Endothelial cell of umbilical vein (primary cell): ENCODE results near the gene CDR2. TPM values are rescaled to one million over a fixed set of nuclear protein-coding genes. Genes with fewer than 3 reads are reported as not detected.

Experiments used
- BruUV-seq: library from RNA; stranded (reverse); fragments of 400-500 nt; replicated peaks from 2 replicates; lab custom pipeline; 2021; lab: Mats Ljungman, UMichigan
- CTCF ChIA-PET: fragments of 300-600, 350-600 bp; sonication (Branson Sonifier 250); formaldehyde crosslinking; loops from one replicate; lab custom pipeline; 2021; ENCODE audit warnings: antibody characterized with exemption, inconsistent platforms; lab: Charles Lee
- POLR2A ChIA-PET: fragments of 300-600, 350-600 bp; sonication (Branson Sonifier 250); formaldehyde crosslinking; loops from one replicate; lab custom pipeline; 2021; ENCODE audit warnings: antibody characterized with exemption, inconsistent platforms; lab: Charles Lee
- DNase-seq: peaks from one replicate; pipeline ENCODE4 v3.0.0-alpha.2; 2011; ENCODE audit warnings: low read depth, low spot score
- FAIRE-seq: peaks from 2 replicates; lab custom pipeline; 2011; peaks lifted over from hg19 to GRCh38; lab: Jason Lieb, UNC
- H2AFZ ChIP-seq: 2 replicates; pipeline ENCODE4 v1.6.0; 2012; ENCODE audit warnings: low read depth, low read length, control low read depth, inconsistent platforms
- H3K27ac ChIP-seq: 2 replicates; pipeline ENCODE4 v1.5.1; 2011; ENCODE audit warnings: low read depth, mild to moderate bottlenecking, control low read depth, low read length, moderate library complexity; ENCODE audit not compliant: insufficient read depth
- H3K27me3 ChIP-seq, 2 experiments: 2 replicates each; pipeline versions ENCODE4 v1.6.0 to v1.6.1; 2011; ENCODE audit warnings: low read length in 2 of 2, mixed read lengths in 1 of 2; ENCODE audit not compliant: control insufficient read depth in 2 of 2, insufficient read depth in 2 of 2
- H3K36me3 ChIP-seq, 2 experiments: 2 replicates in 1 of 2; 3 replicates in 1 of 2; pipeline ENCODE4 v1.5.1; 2011; ENCODE audit warnings: low read length in 2 of 2, mild to moderate bottlenecking in 1 of 2, moderate library complexity in 1 of 2; ENCODE audit not compliant: control insufficient read depth in 2 of 2, insufficient read depth in 2 of 2; ENCODE audit errors: extremely low read depth in 1 of 2
- H3K4me1 ChIP-seq: 3 replicates; pipeline ENCODE4 v1.5.1; 2011; ENCODE audit warnings: mild to moderate bottlenecking, low read length; ENCODE audit not compliant: control insufficient read depth, insufficient read depth; ENCODE audit errors: extremely low read depth
- H3K4me2 ChIP-seq: 2 replicates; pipeline ENCODE4 v1.6.1; 2011; ENCODE audit warnings: low read length, control low read depth, mixed read lengths; ENCODE audit not compliant: insufficient read depth
- H3K4me3 ChIP-seq, 3 experiments: fragments of 200-600 bp in 1 of 3; sonication (generic), shearing (Covaris generic) in 1 of 3; replicated peaks in 1 of 3; 2 replicates each; pipeline ENCODE4 v1.5.1; 2011 to 2016; ENCODE audit warnings: control low read depth in 3 of 3, low read length in 3 of 3, mild to moderate bottlenecking in 2 of 3, inconsistent platforms in 1 of 3, low read depth in 1 of 3, moderate library complexity in 1 of 3; ENCODE audit not compliant: insufficient read depth in 1 of 3
- H3K79me2 ChIP-seq: 2 replicates; pipeline ENCODE4 v1.6.0; 2012; ENCODE audit warnings: low read length, inconsistent platforms; ENCODE audit not compliant: control insufficient read depth, insufficient read depth
- H3K9ac ChIP-seq: replicated peaks from 2 replicates; pipeline ENCODE3; 2011; ENCODE audit warnings: low read length, control low read depth; ENCODE audit not compliant: insufficient read depth; ENCODE audit errors: extremely low read depth
- H3K9me1 ChIP-seq: replicated peaks from 3 replicates; pipeline ENCODE4 v1.6.0; 2011; ENCODE audit warnings: mild to moderate bottlenecking, low read length; ENCODE audit not compliant: control insufficient read depth, insufficient read depth; ENCODE audit errors: extremely low read depth
- H3K9me3 ChIP-seq: replicated peaks from 2 replicates; pipeline ENCODE4 v1.5.1; 2012; ENCODE audit warnings: low read length, inconsistent platforms; ENCODE audit not compliant: control insufficient read depth, insufficient read depth
- H4K20me1 ChIP-seq: replicated peaks from 2 replicates; pipeline ENCODE3; 2011; ENCODE audit warnings: mild to moderate bottlenecking, low read length; ENCODE audit not compliant: control insufficient read depth, insufficient read depth; ENCODE audit errors: extremely low read depth
- CTCF ChIP-seq, 2 donors: IDR thresholded peaks; 1 replicate in 1 of 2; 2 replicates in 1 of 2; pipeline ENCODE4 v1.5.1; 2011; ENCODE audit warnings: low read length in 2 of 2, mild to moderate bottlenecking in 2 of 2, moderate library complexity in 2 of 2, control low read depth in 1 of 2, inconsistent platforms in 1 of 2, low read depth in 1 of 2; ENCODE audit not compliant: insufficient read depth in 1 of 2; ENCODE audit errors: extremely low read depth in 1 of 2
- EZH2 ChIP-seq: IDR thresholded peaks from 2 replicates; pipeline ENCODE4 v1.6.1; 2012; ENCODE audit warnings: borderline replicate concordance, low read depth, mild to moderate bottlenecking, moderate library complexity, low read length, inconsistent platforms; ENCODE audit not compliant: severe bottlenecking
- FOS ChIP-seq: IDR thresholded peaks from 2 replicates; pipeline ENCODE4 v1.6.1; 2011; ENCODE audit warnings: mild to moderate bottlenecking, low read length, moderate library complexity, borderline replicate concordance; ENCODE audit not compliant: insufficient read depth
- GATA2 ChIP-seq: IDR thresholded peaks from 2 replicates; pipeline ENCODE4 v1.7.0; 2011; ENCODE audit warnings: low read depth, mild to moderate bottlenecking, moderate library complexity, mixed read lengths, low read length; ENCODE audit not compliant: insufficient read length, insufficient read depth
- JUN ChIP-seq: IDR thresholded peaks from 2 replicates; pipeline ENCODE4 v1.6.1; 2011; ENCODE audit warnings: borderline replicate concordance, low read depth; ENCODE audit not compliant: insufficient read length, insufficient read depth
- MAX ChIP-seq: IDR thresholded peaks from 2 replicates; pipeline ENCODE4 v1.6.1; 2011; ENCODE audit not compliant: insufficient read depth, insufficient read length
- MYC ChIP-seq: IDR thresholded peaks from one replicate; pipeline ENCODE4 v1.6.1; 2011; ENCODE audit warnings: mild to moderate bottlenecking, low read depth, low read length
- POLR2A ChIP-seq: IDR thresholded peaks from 2 replicates; pipeline ENCODE4 v1.6.1; 2012; ENCODE audit warnings: low read depth, mild to moderate bottlenecking, control low read depth, low read length
- POLR2AphosphoS5 ChIP-seq: IDR thresholded peaks from 2 replicates; pipeline ENCODE4 v1.6.1; 2012; ENCODE audit warnings: low read depth, mild to moderate bottlenecking, control low read depth, low read length, moderate library complexity; ENCODE audit not compliant: insufficient read depth
- dilution Hi-C: fragments of 300-500 bp; cut with MboI; formaldehyde crosslinking; loops from one replicate; pipeline ENCODE4 v1.15.0; 2019; ENCODE audit warnings: low sequenced_read_pairs; ENCODE audit not compliant: extremely low pct_ligation_motif_present
- intact Hi-C: fragments of 100-400 bp; cut with micrococcal nuclease; formaldehyde crosslinking; loops from one replicate; pipeline ENCODE4 v1.10.0; 2022
- polyA plus RNA-seq, 4 experiments: library from polyadenylated mRNA; depleted of rRNA in 3 of 4; stranded (reverse) in 3 of 4; unstranded in 1 of 4; fragments of >200 nt; gene quantifications; 2 replicates each; pipeline versions ENCODE4 v1.2.1 to v1.2.3, GENCODE V29; 2011 to 2012; ENCODE audit warnings: missing spikeins in 1 of 4
- total RNA-seq: library from RNA; stranded (reverse); gene quantifications from 2 replicates; pipeline ENCODE4 v1.2.3, GENCODE V29; 2021

Gene CDR2
- total and polyA plus RNA-seq, 2 donors (not counting 3 experiments of a cell fraction or from before 2014, with no cell fraction given) = 35.3 to 61.9 TPM

DNA sequence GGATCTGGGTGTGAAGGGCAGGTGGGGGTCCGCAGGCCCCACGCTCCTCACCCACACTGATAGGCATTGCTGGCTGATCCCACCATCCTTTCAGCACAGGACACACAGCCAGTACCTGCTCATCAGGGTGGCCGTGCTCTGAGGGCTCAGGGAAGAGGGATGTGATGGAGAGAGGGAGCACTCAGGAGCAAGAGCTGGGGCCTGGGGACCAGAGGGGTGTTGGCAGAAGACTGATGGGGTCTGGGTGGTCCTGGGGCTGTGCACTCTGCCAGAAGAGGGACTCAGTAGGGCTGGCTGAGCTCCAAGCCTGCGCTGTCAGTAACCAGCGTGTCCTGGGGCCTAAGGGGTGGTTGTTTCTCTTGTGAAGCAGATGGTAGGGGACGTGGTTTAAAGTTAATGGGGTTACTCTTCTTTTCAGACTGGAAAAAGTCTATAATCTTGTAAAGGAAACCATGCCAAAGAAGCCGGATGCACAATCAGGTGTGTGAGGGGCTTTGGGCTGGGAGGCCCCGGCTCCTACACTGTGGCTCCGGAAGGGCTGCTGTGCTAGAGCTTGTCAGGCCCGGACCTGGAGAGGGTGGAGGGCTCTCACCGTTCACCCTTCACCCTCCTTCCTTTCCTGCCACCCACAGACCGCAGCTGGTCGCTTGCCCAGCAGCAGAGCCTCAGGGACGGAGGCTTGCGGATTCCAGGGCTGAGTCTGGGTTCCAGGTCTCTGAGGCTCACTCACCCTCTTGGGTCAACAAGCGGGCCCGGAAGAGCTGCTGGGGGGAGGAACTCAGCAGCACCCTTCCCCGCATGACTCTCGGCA, 49.4 kb downstream of the CDR2 start:
- Histone ChIP-seq H3K4me3 (no peak overlapping the region), H3K9me3 (no peaks in the 10 kb centered on the region), H4K20me1 (no peaks in the 10 kb centered on the region), H3K27ac (no peak overlapping the region), H2AFZ (no peak overlapping the region), H3K4me2 (no peak overlapping the region), H3K27me3 (no peaks in the 10 kb centered on the region), H3K79me2 (peaks cover 6% of the 10 kb centered on the region), H3K4me1 (peaks cover 10% of the 10 kb centered on the region), H3K9ac (no peak overlapping the region), H3K36me3 (peaks cover 2 to 48% of the 10 kb centered on the region in 2 experiments), H3K9me1 (no peaks in the 10 kb centered on the region)
- FAIRE-seq (no peak), DNase-seq (no peak)
- intact Hi-C loops (loop anchor here (5.0 to 10.0 kb wide), 2 partner anchors 350 to 1168 kb away; partner anchors contain the start of gene LDAF1), dilution Hi-C loops (no loop called here)
- TF ChIP-seq JUN = no peak
- TF ChIP-seq POLR2A = no peak
- TF ChIP-seq MAX = no peak
- TF ChIP-seq MYC = no peak
- no peak for TF ChIP-seq EZH2
- no peak for TF ChIP-seq FOS
- no peak for TF ChIP-seq POLR2AphosphoS5
- no peak for TF ChIP-seq CTCF (IDR thresholded peaks at IDR 0.05; ENCODE audit: extremely low read depth in 1 of 2, insufficient read depth in 1 of 2, low read depth in 1 of 2, low read length in 2 of 2)
- no peak for TF ChIP-seq GATA2
- no TSS peak for BruUV-seq
- POLR2A ChIA-PET = no interaction called here
- CTCF ChIA-PET = no interaction called here
